HS-5 (cell line): ENCODE data around the gene MARCO.

Experiments
- DNase-seq: peaks from one replicate; pipeline ENCODE4 v3.0.0-alpha.2; 2012; ENCODE audit warnings: low read depth

Gene MARCO

GRCh38 chr2:118942031-118942430 lies at the start of gene MARCO:
Gene MARCO (plus strand): TSS chr2:118942194. CDS start chr2:118942301, 107 bp downstream.
- no peak for DNase-seq

DNA sequence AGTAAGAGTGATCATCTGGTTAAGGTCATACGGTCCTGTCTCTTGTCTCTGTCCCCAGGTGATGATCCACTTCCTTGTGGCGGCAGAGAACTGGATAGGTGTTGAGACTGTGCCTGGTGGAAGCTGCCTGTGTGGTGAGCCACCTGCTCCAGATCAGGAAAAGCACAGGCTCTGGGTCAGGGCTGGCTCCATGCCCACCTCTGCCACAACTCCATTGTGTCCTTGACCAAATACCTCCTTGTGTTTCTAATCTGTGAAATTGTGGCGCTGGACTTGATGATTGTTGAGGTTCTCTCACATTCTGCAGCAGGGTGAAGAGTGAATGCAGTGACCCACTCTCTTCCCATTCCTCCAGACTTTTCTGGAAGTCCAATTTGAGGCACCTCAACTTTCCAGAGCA lies 48.9 kb upstream of the MARCO start:
- DNase-seq = no peak

- DNase-seq = no peak
These were observed 39.5 kb upstream of the MARCO start for GRCh38 chr2:118902266-118903028.

DNA sequence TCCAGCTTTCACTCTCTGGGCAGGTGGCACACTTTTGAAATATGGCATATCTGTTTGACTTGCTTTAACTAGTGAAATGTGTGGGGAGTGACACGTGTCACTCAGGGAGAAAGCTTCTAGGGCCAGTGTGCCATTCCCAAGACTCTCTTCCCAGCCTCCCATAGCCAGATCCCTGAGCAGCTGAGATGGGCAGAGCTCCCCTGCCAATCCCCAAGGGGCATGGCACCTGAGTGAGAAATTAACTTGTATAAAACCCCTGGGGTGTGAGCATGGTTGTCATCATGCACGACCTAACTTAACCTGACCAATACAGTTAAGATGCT lies 39.0 kb upstream of the MARCO start:
- no peak for DNase-seq

DNA sequence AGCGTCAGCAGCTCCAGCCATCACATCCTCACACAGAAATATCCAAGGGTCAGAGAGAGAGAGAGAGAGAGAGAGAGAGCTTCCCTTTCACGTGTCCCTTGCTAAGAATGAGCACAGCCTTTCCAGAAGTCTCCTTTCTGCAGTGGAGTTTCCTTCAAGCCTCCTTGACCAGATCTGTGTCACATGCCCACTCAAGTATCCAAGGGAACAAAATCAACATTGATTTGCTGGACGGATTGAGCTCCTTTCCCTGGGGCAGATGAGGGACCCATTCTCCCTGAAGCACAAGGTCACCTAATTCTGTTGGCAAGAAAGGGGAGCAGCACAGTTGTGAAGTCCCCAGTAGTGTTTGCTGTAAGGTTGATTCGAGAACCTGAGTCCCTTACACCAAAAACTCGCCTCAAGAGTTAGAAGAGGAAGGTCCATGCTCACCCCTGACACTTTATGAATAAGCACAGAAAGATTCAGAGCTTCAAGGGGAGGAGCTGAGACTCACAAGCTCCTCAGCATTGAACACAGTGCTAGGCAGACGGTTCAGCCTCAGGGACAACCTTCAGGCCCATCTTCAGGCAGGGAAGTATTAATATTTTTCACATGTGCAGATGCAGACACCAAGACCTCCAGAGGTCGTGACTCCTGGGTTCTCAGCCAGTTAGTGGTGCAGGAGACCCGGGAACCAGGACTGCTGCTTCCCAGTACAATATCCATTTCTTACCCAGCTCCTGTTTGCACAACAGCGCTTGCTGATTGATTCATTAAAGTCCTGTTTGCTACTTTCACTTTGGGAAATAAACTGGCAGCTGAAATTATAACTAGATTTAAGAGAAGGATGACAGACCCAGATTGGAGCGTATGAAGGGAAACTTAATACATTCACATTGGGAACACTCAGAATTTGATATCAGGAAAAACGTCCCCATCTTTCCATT lies 38.2 kb upstream of the MARCO start:
- DNase-seq = no peak

GRCh38 chr2:118905206-118905605 lies 36.8 kb upstream of the MARCO start:
- DNase-seq = no peak

DNA sequence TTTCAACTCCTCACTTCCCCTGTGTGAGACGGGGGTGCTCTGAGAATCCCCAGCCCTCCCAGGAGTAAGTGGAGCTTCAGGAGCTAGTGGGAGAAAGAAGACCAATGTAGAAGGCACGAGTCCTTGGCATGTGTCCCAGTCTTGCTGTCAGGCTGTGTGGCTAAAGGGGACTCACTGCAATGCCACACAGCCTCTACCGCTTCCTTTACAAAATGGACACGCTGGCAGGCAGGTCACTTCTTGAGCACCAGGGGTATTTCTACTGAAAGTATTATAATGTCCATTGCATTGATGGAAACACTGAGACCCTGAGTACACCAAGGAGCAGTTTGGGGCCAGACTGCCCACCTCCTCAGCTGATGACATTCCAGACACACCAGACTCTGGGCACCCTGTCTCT lies 35.8 kb upstream of the MARCO start:
- DNase-seq = no peak

- no peak for DNase-seq
These were observed 34.2 kb upstream of the MARCO start for GRCh38 chr2:118907759-118908158.

DNA sequence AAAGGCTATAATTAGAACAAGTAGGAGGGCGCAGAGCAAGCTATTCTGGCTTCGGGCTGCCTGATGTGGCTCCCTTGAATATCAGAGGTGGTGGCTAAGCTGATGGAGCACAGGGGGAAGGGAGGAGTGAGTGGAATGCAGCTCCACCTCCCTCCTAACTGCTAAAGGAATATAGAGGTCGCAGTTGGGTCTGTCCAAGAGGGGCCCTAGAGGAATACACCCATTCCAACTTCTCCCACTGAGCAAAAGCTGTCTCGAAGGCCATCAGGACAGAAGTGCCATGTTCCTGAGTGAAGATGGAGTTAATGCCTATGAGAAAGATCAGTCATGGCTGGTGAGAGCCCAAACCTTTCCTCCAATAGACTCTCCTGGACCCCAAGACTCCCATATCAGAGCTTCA lies 32.8 kb upstream of the MARCO start:
- no peak for DNase-seq

DNA sequence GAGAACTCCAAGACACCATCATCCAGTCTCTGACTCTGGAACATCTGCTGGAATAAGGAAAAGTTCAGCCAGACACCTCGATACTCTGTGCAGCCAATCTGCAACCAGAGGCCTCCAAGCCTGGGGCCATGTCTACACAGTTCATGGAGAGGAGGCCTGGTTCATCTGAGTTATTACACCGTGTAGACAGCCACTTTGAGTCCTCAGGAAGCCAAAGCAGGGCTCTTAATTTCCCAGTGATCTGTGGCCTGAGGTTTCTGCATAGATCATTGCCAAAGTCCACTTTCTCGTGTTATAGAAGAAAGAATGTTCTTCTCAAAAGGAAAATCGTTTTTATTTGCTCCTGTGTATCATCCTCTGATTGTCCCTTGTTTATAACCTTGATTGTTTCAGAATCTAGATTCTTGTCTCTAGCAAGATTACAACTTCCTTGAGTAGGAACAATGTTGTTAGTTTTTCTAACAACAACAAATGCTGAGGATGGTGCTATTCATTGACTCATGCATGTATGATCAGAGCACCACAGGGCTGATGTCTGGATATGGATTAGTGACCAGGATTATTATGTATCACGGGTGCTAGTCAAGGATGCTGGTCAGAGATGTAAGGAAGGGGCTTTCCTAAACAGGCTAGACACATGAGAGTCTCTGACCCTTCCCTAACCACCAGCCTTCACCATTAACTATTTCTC lies 30.7 kb upstream of the MARCO start:
- DNase-seq = no peak

- DNase-seq = no peak
These were observed 30.1 kb upstream of the MARCO start for GRCh38 chr2:118911936-118912335.

- peak; percentile 5 for DNase-seq
These were observed 28.7 kb upstream of the MARCO start for GRCh38 chr2:118913131-118913802.

- DNase-seq = peak; percentile 53
These were observed 28.0 kb upstream of the MARCO start for GRCh38 chr2:118913803-118914645.

GRCh38 chr2:118914721-118915453 lies 27.1 kb upstream of the MARCO start:
- no peak for DNase-seq

GRCh38 chr2:118918017-118918416 lies 24.0 kb upstream of the MARCO start:
- DNase-seq = no peak

DNA sequence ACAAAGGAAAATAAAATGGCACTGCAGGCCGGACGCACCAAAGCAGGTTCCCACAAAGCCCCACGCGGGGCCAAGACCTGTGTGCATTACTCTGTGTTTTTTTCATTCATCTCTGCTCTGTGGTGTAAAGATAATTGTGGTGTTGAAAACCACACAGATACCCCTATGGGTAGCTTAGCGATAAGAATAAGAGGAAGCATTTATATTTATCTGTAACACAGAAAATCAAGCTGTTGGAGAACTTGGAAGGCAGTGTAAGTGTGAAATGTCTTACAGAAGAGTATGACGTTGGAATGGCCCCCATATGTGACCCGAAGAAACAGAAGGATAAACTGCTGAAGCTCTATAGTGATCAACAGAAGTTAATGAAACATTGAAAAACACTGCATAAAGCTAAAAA lies 20.3 kb upstream of the MARCO start:
- no peak for DNase-seq

DNA sequence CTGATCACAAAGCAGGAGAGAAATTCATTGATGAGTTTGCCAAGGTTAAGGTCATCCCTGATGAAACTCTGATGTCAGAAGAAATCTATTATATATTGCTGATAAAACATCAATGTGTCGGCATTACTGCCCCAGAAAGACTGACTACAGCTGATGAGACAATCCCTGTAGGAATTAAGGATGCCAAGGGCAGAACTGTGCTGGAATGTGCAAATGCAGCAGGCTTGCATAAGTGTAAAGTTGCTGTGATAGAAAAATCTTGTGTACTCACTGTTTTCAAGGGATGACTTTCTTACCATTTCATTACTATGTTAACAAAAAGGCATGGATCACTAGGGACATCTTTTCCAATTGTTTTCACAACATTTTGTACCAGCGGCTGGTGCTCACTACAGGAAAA lies 19.7 kb upstream of the MARCO start:
- no peak for DNase-seq

DNA sequence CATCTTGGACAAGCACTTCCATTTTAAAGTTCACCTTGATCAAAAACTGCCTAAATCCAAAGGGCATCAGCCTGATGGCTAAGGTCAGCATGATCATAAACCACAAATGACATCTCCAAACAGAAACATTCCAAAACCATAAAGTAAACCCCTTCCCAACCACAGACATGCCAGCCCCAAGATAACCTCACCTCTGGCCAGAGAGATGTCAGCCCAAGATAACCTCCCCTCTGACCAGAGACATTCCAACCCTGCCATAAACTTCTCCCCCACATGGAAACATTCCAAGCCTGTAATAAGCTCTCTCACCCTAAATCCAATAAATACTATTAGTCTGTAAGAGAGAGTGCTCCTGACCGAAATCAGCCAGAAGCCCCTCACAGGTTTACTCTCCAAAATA lies 18.6 kb upstream of the MARCO start:
- no peak for DNase-seq

- no peak for DNase-seq
These were observed 16.5 kb upstream of the MARCO start for GRCh38 chr2:118925476-118925875.

DNA sequence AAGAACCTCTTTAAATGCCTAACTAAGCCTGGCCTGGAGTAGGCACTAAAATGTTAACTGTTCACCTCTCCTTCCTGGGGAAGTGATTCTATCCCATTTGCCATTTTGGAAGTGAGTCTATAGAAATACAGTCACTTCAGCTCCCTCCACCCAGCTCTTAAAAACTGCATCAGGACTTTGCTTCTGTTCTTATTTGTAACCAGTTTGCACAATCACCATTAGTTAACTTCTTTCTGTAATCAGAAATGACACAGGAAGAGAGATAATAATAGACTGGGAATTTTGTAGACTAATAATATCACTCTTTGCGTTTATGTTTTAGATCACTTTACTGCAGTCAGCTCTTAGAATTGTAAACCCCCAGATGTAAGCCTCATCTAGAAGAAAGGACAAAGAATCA lies 16.0 kb upstream of the MARCO start:
- no peak for DNase-seq

DNA sequence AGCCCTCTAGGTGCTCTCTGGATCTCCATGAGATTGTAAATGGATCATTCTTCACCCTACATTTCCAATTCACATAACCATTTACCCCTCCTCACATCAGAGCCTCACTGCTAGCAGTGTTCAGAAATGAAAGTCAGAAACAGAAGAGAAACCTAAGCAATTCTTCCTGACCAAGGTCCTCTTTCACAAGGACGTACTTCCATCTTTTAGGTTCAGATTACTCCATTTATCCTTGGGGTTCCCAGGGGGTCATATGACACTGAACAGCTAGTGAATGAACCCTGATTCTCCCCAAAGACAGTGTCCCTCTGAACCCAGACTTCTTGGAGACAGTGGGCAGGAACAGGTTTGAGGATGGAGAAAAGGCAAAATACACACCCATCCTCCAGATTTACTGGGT lies 12.9 kb upstream of the MARCO start:
- DNase-seq = no peak
